IPS DF 19.7 (cell line): Measurements from ENCODE around the gene FN1.

Source experiments
- DNase-seq: peaks from one replicate; pipeline ENCODE4 v3.0.0-alpha.2; 2013; ENCODE audit warnings: low read depth, low spot score

The FN1 gene

GRCh38 chr2:215384710-215385109, 51.2 kb downstream of the FN1 start:
- DNase-seq: no peak

- DNase-seq: no peak
These were observed 52.1 kb downstream of the FN1 start for GRCh38 chr2:215383652-215384279.

- no peak for DNase-seq
These were observed 53.4 kb downstream of the FN1 start for GRCh38 chr2:215382480-215382879.

GRCh38 chr2:215382011-215382410, 53.9 kb downstream of the FN1 start:
- no peak for DNase-seq

DNA sequence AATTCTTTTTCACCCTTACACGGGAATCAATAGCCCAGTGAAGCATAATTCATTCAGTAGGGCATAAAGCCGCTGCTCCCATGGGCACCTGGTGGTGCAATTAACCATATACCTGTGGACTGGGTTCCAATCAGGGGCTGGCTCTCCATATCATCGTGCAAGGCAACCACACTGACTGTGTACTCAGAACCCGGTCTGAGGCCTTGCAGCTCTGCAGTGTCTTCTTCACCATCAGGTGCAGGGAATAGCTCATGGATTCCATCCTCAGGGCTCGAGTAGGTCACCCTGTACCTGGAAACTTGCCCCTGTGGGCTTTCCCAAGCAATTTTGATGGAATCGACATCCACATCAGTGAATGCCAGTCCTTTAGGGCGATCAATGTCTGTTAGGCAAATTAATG, 55.2 kb downstream of the FN1 start:
- DNase-seq: no peak

GRCh38 chr2:215379948-215380347, 55.9 kb downstream of the FN1 start:
- no peak for DNase-seq

DNA sequence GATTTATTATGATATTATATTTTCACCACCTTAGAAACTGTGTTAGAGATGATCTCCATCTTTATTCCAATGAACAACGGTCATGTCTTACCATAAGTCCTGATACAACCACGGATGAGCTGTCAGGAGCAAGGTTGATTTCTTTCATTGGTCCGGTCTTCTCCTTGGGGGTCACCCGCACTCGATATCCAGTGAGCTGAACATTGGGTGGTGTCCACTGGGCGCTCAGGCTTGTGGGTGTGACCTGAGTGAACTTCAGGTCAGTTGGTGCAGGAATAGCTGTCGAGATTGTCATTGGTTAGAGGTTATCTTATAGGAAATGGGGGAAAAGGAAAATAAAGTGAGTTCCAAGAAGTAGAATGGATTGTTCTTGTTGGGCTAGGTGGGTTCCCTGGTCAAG, 56.8 kb downstream of the FN1 start:
- DNase-seq: no peak

DNA sequence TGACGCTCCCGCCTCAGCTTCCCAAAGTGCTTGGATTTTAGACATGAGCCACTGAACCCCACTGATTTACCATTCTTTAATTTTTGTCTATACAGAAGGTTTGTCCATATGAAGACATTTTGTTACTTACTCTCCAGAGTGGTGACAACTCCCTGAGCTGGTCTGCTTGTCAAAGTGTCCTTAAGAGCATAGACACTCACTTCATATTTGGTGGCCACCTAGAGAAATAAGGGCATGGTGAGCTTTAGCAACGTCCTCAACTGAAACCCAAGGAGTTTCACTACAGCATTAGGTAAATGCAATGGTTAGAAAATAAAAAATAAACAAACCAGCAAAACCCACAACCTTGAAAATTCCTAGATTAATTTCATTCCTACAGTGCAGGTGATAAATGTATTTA, 57.8 kb downstream of the FN1 start:
- no peak for DNase-seq

DNA sequence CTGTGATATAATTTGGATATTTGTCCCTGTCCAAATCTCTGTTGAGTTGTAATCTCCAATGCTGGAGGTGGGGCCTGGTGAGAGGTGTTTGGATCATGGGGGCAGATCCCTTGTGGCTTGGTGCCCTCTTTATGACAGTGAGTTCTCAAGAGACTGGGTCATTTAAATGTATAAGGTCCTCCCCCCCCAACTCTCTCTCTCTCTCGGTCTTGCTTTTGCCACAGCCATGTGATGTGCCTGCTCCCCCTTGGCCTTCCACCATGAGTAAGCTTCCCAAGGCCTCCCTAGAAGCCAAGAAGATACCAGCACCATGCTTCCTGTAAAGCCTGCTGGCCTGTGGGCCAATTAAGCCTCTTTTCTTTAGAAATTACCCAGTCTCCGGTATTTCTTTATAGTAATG, 58.6 kb downstream of the FN1 start:
- no peak for DNase-seq

- DNase-seq: no peak
These were observed 59.6 kb downstream of the FN1 start for GRCh38 chr2:215376103-215376780.

GRCh38 chr2:215375467-215375830, 60.4 kb downstream of the FN1 start:
- no peak for DNase-seq

GRCh38 chr2:215374642-215375466, 61.0 kb downstream of the FN1 start:
- DNase-seq: no peak

DNA sequence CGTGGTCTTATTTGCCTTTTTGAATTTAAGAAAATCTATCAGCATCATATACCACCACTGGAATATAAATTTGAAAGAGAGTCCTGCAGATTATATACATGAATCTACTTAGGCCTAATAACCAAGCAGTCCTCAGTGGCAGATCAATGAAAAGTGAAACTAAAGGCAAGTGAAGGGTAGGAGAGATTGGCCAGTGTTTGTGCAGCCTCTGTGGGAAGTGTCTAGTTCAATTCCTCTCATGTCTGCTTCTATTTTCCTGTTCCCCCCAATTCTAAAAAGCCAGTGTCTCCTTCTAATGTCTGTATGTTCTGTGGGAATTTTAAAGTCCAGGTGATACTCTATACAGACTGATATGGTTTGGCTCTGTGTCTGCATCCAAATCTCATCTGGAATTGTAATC, 61.9 kb downstream of the FN1 start:
- DNase-seq: no peak

DNA sequence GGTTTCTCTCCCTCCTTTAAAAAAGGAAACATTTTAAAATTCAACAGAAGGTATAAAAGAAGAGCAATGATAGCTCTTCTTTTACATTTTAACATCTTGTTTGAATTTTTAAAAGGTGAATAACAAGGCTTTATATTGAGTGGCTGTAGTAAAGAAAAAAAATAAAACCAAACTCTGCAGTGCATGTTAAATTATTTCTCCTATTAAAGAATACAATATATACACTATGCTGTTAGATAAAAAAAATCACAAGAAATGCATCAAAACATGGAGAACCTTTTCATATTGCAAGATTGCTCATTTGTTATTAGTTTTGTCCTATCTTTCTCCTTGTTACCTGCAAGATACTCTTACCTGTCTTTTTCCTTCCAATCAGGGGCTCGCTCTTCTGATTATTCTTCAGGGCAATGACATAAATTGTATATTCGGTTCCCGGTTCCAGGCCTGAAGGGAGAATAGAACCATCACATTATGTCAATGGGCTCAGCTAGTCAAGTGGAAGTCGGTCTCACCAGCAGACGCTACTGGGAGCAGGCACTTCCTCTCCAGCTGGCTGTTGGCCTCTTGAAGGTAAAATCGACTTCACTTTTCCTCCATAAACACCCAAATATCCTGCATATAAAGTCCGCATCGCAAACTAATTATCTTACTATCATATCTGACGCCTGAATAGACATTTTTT, 62.8 kb downstream of the FN1 start:
- DNase-seq: no peak

DNA sequence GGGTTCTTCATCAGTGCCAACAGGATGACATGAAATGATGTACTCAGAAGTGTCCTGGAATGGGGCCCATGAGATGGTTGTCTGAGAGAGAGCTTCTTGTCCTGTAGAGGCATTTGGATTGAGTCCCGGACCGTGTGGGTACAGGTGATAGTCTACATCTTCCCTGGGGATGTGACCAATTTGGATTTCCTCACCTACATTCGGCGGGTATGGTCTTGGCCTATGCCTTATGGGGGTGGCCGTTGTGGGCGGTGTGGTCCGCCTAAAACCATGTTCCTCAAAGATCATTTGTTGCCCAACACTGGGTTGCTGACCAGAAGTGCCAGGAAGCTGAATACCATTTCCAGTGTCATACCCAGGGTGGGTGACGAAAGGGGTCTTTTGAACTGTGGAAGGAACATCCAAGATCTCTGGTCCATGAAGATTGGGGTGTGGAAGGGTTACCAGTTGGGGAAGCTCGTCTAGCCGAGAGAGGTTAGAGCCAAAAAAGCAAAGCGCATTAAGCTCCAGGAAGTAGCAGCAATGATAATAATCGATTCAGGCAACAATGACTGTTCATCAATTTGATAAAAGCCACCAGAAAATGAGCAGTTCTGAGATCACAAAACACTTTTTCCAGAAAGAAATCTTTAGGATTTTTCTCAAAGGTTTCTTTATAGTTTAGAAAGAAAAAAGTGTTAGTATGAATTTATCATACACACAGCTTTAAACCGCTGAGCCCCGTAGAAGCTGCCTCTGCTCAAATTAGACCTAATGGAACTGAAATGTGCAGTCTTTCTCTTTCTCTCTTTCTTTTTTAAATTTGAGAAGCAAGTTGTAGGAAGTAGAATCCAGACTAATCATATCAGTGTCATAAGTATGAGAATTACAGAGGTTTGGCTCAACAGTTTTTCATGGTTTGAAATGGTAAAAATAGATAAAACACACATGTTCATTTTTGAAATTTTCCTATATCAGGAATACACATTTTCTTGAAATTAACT, 63.7 kb downstream of the FN1 start:
- no peak for DNase-seq

GRCh38 chr2:215370112-215370965, 65.5 kb downstream of the FN1 start:
- no peak for DNase-seq

DNA sequence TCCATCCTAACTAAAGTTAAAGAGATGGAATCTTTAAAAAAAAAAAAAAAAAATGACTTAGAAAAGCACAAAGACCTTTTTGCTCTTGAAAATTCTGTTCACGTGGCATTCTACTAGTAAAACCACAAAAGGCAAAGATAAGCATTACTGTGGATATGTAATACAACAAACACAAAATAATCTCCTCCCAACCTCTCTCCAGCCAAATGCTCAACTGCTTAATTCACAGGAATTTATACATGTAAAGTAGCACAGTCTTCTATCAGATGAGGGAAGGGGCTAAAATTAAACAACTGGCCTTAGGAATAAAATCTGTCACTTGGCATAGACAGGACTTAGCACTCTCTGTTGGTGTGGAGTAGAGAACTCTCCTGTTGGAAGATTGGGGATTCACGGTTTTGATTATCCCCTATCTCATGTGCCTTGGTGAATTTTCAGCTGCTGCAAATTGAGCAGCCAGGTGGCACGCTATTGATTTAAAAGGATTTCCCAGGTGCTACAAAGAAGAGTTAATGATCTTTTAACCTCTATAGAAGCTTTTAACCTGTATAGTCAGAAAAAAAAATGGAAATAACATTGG, 66.6 kb downstream of the FN1 start:
- DNase-seq: no peak

- DNase-seq: no peak
These were observed 67.4 kb downstream of the FN1 start for GRCh38 chr2:215368493-215368809.

- DNase-seq: no peak
These were observed 68.0 kb downstream of the FN1 start for GRCh38 chr2:215367662-215368492.
